Measurements from ENCODE around the gene TUT7. TPM values are rescaled to one million over a fixed set of nuclear protein-coding genes. Genes with fewer than 3 reads are reported as not detected.
"Not testable (repeated sequence)": the region's sequence is repeated elsewhere in the genome, so short reads cannot be mapped to it uniquely, and the experiment has no call there.

The TUT7 gene
- total RNA-seq, result 39.8 and 46.9 TPM in 2 replicates

GRCh38 chr9:86354011-86354817 lies at the start of gene TUT7:
TUT7 (minus strand) TSS chr9:86354410; CDS start chr9:86353199, 1,211 bp downstream.
- DNase-seq (ENCODE audit: insufficient read length, low spot score, missing footprints), result peak; percentile 97
- Histone ChIP-seq H3K79me2 (ENCODE audit: insufficient read depth, low read length) (peaks cover 48% of the 10 kb centered on the region), H3K4me1 (ENCODE audit: insufficient read depth, low read length) (peaks cover 38% of the 10 kb centered on the region), H3K9me3 (ENCODE audit: low read depth, low read length) (no peaks in the 10 kb centered on the region), H3K27me3 (ENCODE audit: insufficient read depth, low read length) (no peaks in the 10 kb centered on the region), H2AFZ (ENCODE audit: low read length) (peak within 1 kb of the TSS; percentile 95), H4K20me1 (ENCODE audit: insufficient read depth, low read length) (peaks cover 2% of the 10 kb centered on the region), H3K4me3 (ENCODE audit: insufficient read depth, low read length) (peak within 1 kb of the TSS; percentile 100), H3K4me2 (ENCODE audit: insufficient read depth, low read length) (peak within 1 kb of the TSS; percentile 99), H3K36me3 (ENCODE audit: insufficient read depth, low read length) (peaks cover 6% of the 10 kb centered on the region), H3K27ac (ENCODE audit: low read depth, low read length) (peak within 1 kb of the TSS; percentile 93)
- no peak for TF ChIP-seq CTCF (IDR thresholded peaks at IDR 0.05; ENCODE audit: extremely low read depth, low read depth, low read length)

GRCh38 chr9:86402591-86402990 lies 48.4 kb upstream of the TUT7 start:
- Histone ChIP-seq H2AFZ (ENCODE audit: low read length) (no peak overlapping the region), H3K4me2 (ENCODE audit: insufficient read depth, low read length) (no peak overlapping the region), H3K9me3 (ENCODE audit: low read depth, low read length) (no peaks in the 10 kb centered on the region), H4K20me1 (ENCODE audit: insufficient read depth, low read length) (no peaks in the 10 kb centered on the region), H3K27me3 (ENCODE audit: insufficient read depth, low read length) (no peaks in the 10 kb centered on the region), H3K79me2 (ENCODE audit: insufficient read depth, low read length) (no peaks in the 10 kb centered on the region), H3K36me3 (ENCODE audit: insufficient read depth, low read length) (no peaks in the 10 kb centered on the region), H3K4me3 (ENCODE audit: insufficient read depth, low read length) (no peak overlapping the region), H3K27ac (ENCODE audit: low read depth, low read length) (no peak overlapping the region), H3K4me1 (ENCODE audit: insufficient read depth, low read length) (peaks cover 19% of the 10 kb centered on the region)
- no peak for TF ChIP-seq CTCF (IDR thresholded peaks at IDR 0.05; ENCODE audit: extremely low read depth, low read depth, low read length)
- DNase-seq (ENCODE audit: insufficient read length, low spot score, missing footprints), result no peak

- no peak overlapping the region for H3K4me3 ChIP-seq (ENCODE audit: insufficient read depth, low read length)
- no peaks in the 10 kb centered on the region for H3K36me3 ChIP-seq (ENCODE audit: insufficient read depth, low read length)
- TF ChIP-seq CTCF (IDR thresholded peaks at IDR 0.05; ENCODE audit: extremely low read depth, low read depth, low read length), result no peak
- H3K27me3 ChIP-seq (ENCODE audit: insufficient read depth, low read length), result no peaks in the 10 kb centered on the region
- no peak overlapping the region for H3K27ac ChIP-seq (ENCODE audit: low read depth, low read length)
- H3K79me2 ChIP-seq (ENCODE audit: insufficient read depth, low read length), result no peaks in the 10 kb centered on the region
- no peaks in the 10 kb centered on the region for H3K4me1 ChIP-seq (ENCODE audit: insufficient read depth, low read length)
- H2AFZ ChIP-seq (ENCODE audit: low read length), result no peak overlapping the region
- H3K9me3 ChIP-seq (ENCODE audit: low read depth, low read length), result no peaks in the 10 kb centered on the region
- H3K4me2 ChIP-seq (ENCODE audit: insufficient read depth, low read length), result no peak overlapping the region
- no peaks in the 10 kb centered on the region for H4K20me1 ChIP-seq (ENCODE audit: insufficient read depth, low read length)
- DNase-seq (ENCODE audit: insufficient read length, low spot score, missing footprints), result no peak
Observed at GRCh38 chr9:86396412-86396811, 42.2 kb upstream of the TUT7 start.

GRCh38 chr9:86390184-86390583 lies 36.0 kb upstream of the TUT7 start:
- not testable (repeated sequence) for H3K4me2 ChIP-seq (ENCODE audit: insufficient read depth, low read length); H3K27me3 ChIP-seq (ENCODE audit: insufficient read depth, low read length); DNase-seq (ENCODE audit: insufficient read length, low spot score, missing footprints); H3K4me1 ChIP-seq (ENCODE audit: insufficient read depth, low read length); H2AFZ ChIP-seq (ENCODE audit: low read length); H3K4me3 ChIP-seq (ENCODE audit: insufficient read depth, low read length); H4K20me1 ChIP-seq (ENCODE audit: insufficient read depth, low read length); H3K9me3 ChIP-seq (ENCODE audit: low read depth, low read length); H3K36me3 ChIP-seq (ENCODE audit: insufficient read depth, low read length); H3K27ac ChIP-seq (ENCODE audit: low read depth, low read length); H3K79me2 ChIP-seq (ENCODE audit: insufficient read depth, low read length)
